ENCODE measurements around the gene MNX1.

The MNX1 gene

GRCh38 chr7:156979007-156979606, 31.4 kb downstream of the MNX1 start:
- Histone ChIP-seq H2AK5ac (ENCODE audit: low read depth, low read length) (no peak overlapping the region), H3K4me3 (ENCODE audit: low read length in 2 of 2) (no peak overlapping the region), H3K27ac (replicated peaks; ENCODE audit: low read length) (no peak overlapping the region), H4K91ac (ENCODE audit: low read depth, low read length, poor library complexity) (no peak overlapping the region), H4K8ac (ENCODE audit: low read depth, low read length) (no peak overlapping the region), H3K79me1 (ENCODE audit: low read depth, low read length) (no peaks in the 10 kb centered on the region), H3K4me1 (ENCODE audit: control insufficient read depth in 2 of 2, insufficient read depth in 1 of 2, low read depth in 1 of 2, low read length in 2 of 2) (no peaks in the 10 kb centered on the region), H3K27me3 (ENCODE audit: control insufficient read depth in 3 of 3, insufficient read depth in 3 of 3, low read depth in 1 of 3, low read length in 3 of 3) (no peaks in the 10 kb centered on the region), H2BK120ac (ENCODE audit: low read depth, low read length) (no peak overlapping the region), H3K9ac (ENCODE audit: low read depth, low read length, poor library complexity) (no peak overlapping the region), H3K4ac (ENCODE audit: low read length) (no peak overlapping the region), H2BK5ac (ENCODE audit: low read length) (no peak overlapping the region), H3K9me3 (replicated peaks in 1 of 2; ENCODE audit: control insufficient read depth in 2 of 2, insufficient read depth in 1 of 2, low read depth in 1 of 2, low read length in 2 of 2) (peaks cover 3 to 11% of the 10 kb centered on the region in 2 donors), H2BK15ac (ENCODE audit: low read length) (no peak overlapping the region), H2BK12ac (ENCODE audit: low read length) (no peak overlapping the region), H2AFZ (ENCODE audit: low read length) (no peak overlapping the region), H3K18ac (ENCODE audit: low read length) (no peak overlapping the region), H3K4me2 (ENCODE audit: insufficient read depth, low read length, poor library complexity, severe bottlenecking) (no peak overlapping the region), H3K36me3 (replicated peaks in 1 of 2; ENCODE audit: control insufficient read depth in 2 of 2, insufficient read depth in 2 of 2, low read length in 2 of 2) (no peaks in the 10 kb centered on the region), H3K23ac (ENCODE audit: low read depth, low read length, poor library complexity) (no peak overlapping the region), H3K14ac (ENCODE audit: low read length) (no peak overlapping the region)
- WGBS, 2 donors (ENCODE audit: extremely low coverage in 2 of 2, insufficient read length in 2 of 2, insufficient replicate concordance in 1 of 2), result no CpG with 5 or more reads among the region's 1 CpG
- DNase-seq (ENCODE audit: low spot score), result no peak

GRCh38 chr7:156975620-156976019, 34.8 kb downstream of the MNX1 start:
- H3K4me2 ChIP-seq (ENCODE audit: insufficient read depth, low read length, poor library complexity, severe bottlenecking), result no peak overlapping the region
- no peak overlapping the region for H2BK5ac ChIP-seq (ENCODE audit: low read length)
- no peak overlapping the region for H4K8ac ChIP-seq (ENCODE audit: low read depth, low read length)
- peaks cover 2 to 11% of the 10 kb centered on the region in 2 donors for H3K9me3 ChIP-seq (replicated peaks in 1 of 2; ENCODE audit: control insufficient read depth in 2 of 2, insufficient read depth in 1 of 2, low read depth in 1 of 2, low read length in 2 of 2)
- H3K4me1 ChIP-seq (ENCODE audit: control insufficient read depth in 2 of 2, insufficient read depth in 1 of 2, low read depth in 1 of 2, low read length in 2 of 2), result no peaks in the 10 kb centered on the region
- H2AFZ ChIP-seq (ENCODE audit: low read length), result no peak overlapping the region
- no peaks in the 10 kb centered on the region for H3K79me1 ChIP-seq (ENCODE audit: low read depth, low read length)
- H2AK5ac ChIP-seq (ENCODE audit: low read depth, low read length), result no peak overlapping the region
- no peak overlapping the region for H3K23ac ChIP-seq (ENCODE audit: low read depth, low read length, poor library complexity)
- H2BK12ac ChIP-seq (ENCODE audit: low read length), result no peak overlapping the region
- peaks cover 3 to 23% of the 10 kb centered on the region in 2 donors for H3K36me3 ChIP-seq (replicated peaks in 1 of 2; ENCODE audit: control insufficient read depth in 2 of 2, insufficient read depth in 2 of 2, low read length in 2 of 2)
- no peak for DNase-seq (ENCODE audit: low spot score)
- no peak overlapping the region for H3K27ac ChIP-seq (replicated peaks; ENCODE audit: low read length)
- H2BK120ac ChIP-seq (ENCODE audit: low read depth, low read length), result no peak overlapping the region
- no peak overlapping the region for H3K4ac ChIP-seq (ENCODE audit: low read length)
- H3K18ac ChIP-seq (ENCODE audit: low read length), result no peak overlapping the region
- H4K91ac ChIP-seq (ENCODE audit: low read depth, low read length, poor library complexity), result no peak overlapping the region
- H3K9ac ChIP-seq (ENCODE audit: low read depth, low read length, poor library complexity), result no peak overlapping the region
- no peak overlapping the region for H3K14ac ChIP-seq (ENCODE audit: low read length)
- no peak overlapping the region for H3K4me3 ChIP-seq (ENCODE audit: low read length in 2 of 2)
- no peaks in the 10 kb centered on the region for H3K27me3 ChIP-seq (ENCODE audit: control insufficient read depth in 3 of 3, insufficient read depth in 3 of 3, low read depth in 1 of 3, low read length in 3 of 3)
- WGBS, 2 donors (ENCODE audit: extremely low coverage in 2 of 2, insufficient read length in 2 of 2, insufficient replicate concordance in 1 of 2), result no CpG with 5 or more reads among the region's 5 CpGs
- H2BK15ac ChIP-seq (ENCODE audit: low read length), result no peak overlapping the region

GRCh38 chr7:156969972-156970420, 40.5 kb downstream of the MNX1 start:
- Histone ChIP-seq H2BK5ac (ENCODE audit: low read length) (no peak overlapping the region), H2BK120ac (ENCODE audit: low read depth, low read length) (no peak overlapping the region), H2AK5ac (ENCODE audit: low read depth, low read length) (no peak overlapping the region), H3K27me3 (ENCODE audit: control insufficient read depth in 3 of 3, insufficient read depth in 3 of 3, low read depth in 1 of 3, low read length in 3 of 3) (no peaks in the 10 kb centered on the region), H3K4me3 (ENCODE audit: low read length in 2 of 2) (no peak overlapping the region), H2BK15ac (ENCODE audit: low read length) (no peak overlapping the region), H2AFZ (ENCODE audit: low read length) (no peak overlapping the region), H2BK12ac (ENCODE audit: low read length) (no peak overlapping the region), H3K4me2 (ENCODE audit: insufficient read depth, low read length, poor library complexity, severe bottlenecking) (no peak overlapping the region), H4K91ac (ENCODE audit: low read depth, low read length, poor library complexity) (no peak overlapping the region), H3K27ac (replicated peaks; ENCODE audit: low read length) (no peak overlapping the region), H3K79me1 (ENCODE audit: low read depth, low read length) (no peaks in the 10 kb centered on the region), H3K9ac (ENCODE audit: low read depth, low read length, poor library complexity) (no peak overlapping the region), H3K18ac (ENCODE audit: low read length) (no peak overlapping the region), H3K9me3 (replicated peaks in 1 of 2; ENCODE audit: control insufficient read depth in 2 of 2, insufficient read depth in 1 of 2, low read depth in 1 of 2, low read length in 2 of 2) (peaks cover 0 to 2% of the 10 kb centered on the region in 2 donors), H3K23ac (ENCODE audit: low read depth, low read length, poor library complexity) (no peak overlapping the region), H4K8ac (ENCODE audit: low read depth, low read length) (no peak overlapping the region), H3K4me1 (ENCODE audit: control insufficient read depth in 2 of 2, insufficient read depth in 1 of 2, low read depth in 1 of 2, low read length in 2 of 2) (no peaks in the 10 kb centered on the region), H3K14ac (ENCODE audit: low read length) (no peak overlapping the region), H3K36me3 (replicated peaks in 1 of 2; ENCODE audit: control insufficient read depth in 2 of 2, insufficient read depth in 2 of 2, low read length in 2 of 2) (peaks cover 17 to 76% of the 10 kb centered on the region in 2 donors), H3K4ac (ENCODE audit: low read length) (no peak overlapping the region)
- WGBS, 2 donors (ENCODE audit: extremely low coverage in 2 of 2, insufficient read length in 2 of 2, insufficient replicate concordance in 1 of 2), result no CpG with 5 or more reads among the region's 3 CpGs
- DNase-seq (ENCODE audit: low spot score), result no peak

GRCh38 chr7:156968183-156968582, 42.3 kb downstream of the MNX1 start:
- no peak overlapping the region for H4K8ac ChIP-seq (ENCODE audit: low read depth, low read length)
- H3K4me3 ChIP-seq (ENCODE audit: low read length in 2 of 2), result no peak overlapping the region
- H3K4ac ChIP-seq (ENCODE audit: low read length), result no peak overlapping the region
- no peak overlapping the region for H3K18ac ChIP-seq (ENCODE audit: low read length)
- H3K9me3 ChIP-seq (replicated peaks in 1 of 2; ENCODE audit: control insufficient read depth in 2 of 2, insufficient read depth in 1 of 2, low read depth in 1 of 2, low read length in 2 of 2), result no peaks in the 10 kb centered on the region
- no peak overlapping the region for H3K23ac ChIP-seq (ENCODE audit: low read depth, low read length, poor library complexity)
- H3K27ac ChIP-seq (replicated peaks; ENCODE audit: low read length), result no peak overlapping the region
- H3K9ac ChIP-seq (ENCODE audit: low read depth, low read length, poor library complexity), result no peak overlapping the region
- WGBS, 2 donors (ENCODE audit: extremely low coverage in 2 of 2, insufficient read length in 2 of 2, insufficient replicate concordance in 1 of 2), result no CpG with 5 or more reads among the region's 27 CpGs
- no peak overlapping the region for H4K91ac ChIP-seq (ENCODE audit: low read depth, low read length, poor library complexity)
- no peaks in the 10 kb centered on the region for H3K4me1 ChIP-seq (ENCODE audit: control insufficient read depth in 2 of 2, insufficient read depth in 1 of 2, low read depth in 1 of 2, low read length in 2 of 2)
- no peak overlapping the region for H2BK12ac ChIP-seq (ENCODE audit: low read length)
- H2BK15ac ChIP-seq (ENCODE audit: low read length), result no peak overlapping the region
- H2BK5ac ChIP-seq (ENCODE audit: low read length), result no peak overlapping the region
- H3K36me3 ChIP-seq (replicated peaks in 1 of 2; ENCODE audit: control insufficient read depth in 2 of 2, insufficient read depth in 2 of 2, low read length in 2 of 2), result peaks cover 26 to 89% of the 10 kb centered on the region in 2 donors
- H2BK120ac ChIP-seq (ENCODE audit: low read depth, low read length), result no peak overlapping the region
- no peak overlapping the region for H3K14ac ChIP-seq (ENCODE audit: low read length)
- H3K79me1 ChIP-seq (ENCODE audit: low read depth, low read length), result no peaks in the 10 kb centered on the region
- H2AK5ac ChIP-seq (ENCODE audit: low read depth, low read length), result no peak overlapping the region
- no peaks in the 10 kb centered on the region for H3K27me3 ChIP-seq (ENCODE audit: control insufficient read depth in 3 of 3, insufficient read depth in 3 of 3, low read depth in 1 of 3, low read length in 3 of 3)
- DNase-seq (ENCODE audit: low spot score), result no peak
- no peak overlapping the region for H2AFZ ChIP-seq (ENCODE audit: low read length)
- no peak overlapping the region for H3K4me2 ChIP-seq (ENCODE audit: insufficient read depth, low read length, poor library complexity, severe bottlenecking)
